Central memory CD4-positive, alpha-beta T cell (primary cell): ENCODE results near the gene CCBE1.

Experiments used
- DNase-seq: peaks from one replicate; pipeline ENCODE4 v3.0.0; 2022

The CCBE1 gene

GRCh38 chr18:59613903-59614302, 83.3 kb downstream of the CCBE1 start:
- no peak for DNase-seq

- no peak for DNase-seq
Measured at GRCh38 chr18:59612381-59612780, 84.8 kb downstream of the CCBE1 start.

GRCh38 chr18:59610546-59611140, 86.6 kb downstream of the CCBE1 start:
- DNase-seq: no peak

GRCh38 chr18:59609654-59610053, 87.6 kb downstream of the CCBE1 start:
- DNase-seq: no peak

GRCh38 chr18:59607471-59607870, 89.8 kb downstream of the CCBE1 start:
- DNase-seq: no peak

GRCh38 chr18:59607078-59607379, 90.2 kb downstream of the CCBE1 start:
- no peak for DNase-seq

- no peak for DNase-seq
Measured at GRCh38 chr18:59606193-59607077, 90.8 kb downstream of the CCBE1 start.

- no peak for DNase-seq
Measured at GRCh38 chr18:59605633-59606192, 91.5 kb downstream of the CCBE1 start.

- no peak for DNase-seq
Measured at GRCh38 chr18:59604877-59605276, 92.3 kb downstream of the CCBE1 start.

- no peak for DNase-seq
Measured at GRCh38 chr18:59597049-59597448, 100.2 kb downstream of the CCBE1 start.

GRCh38 chr18:59593291-59593717, 103.9 kb downstream of the CCBE1 start:
- no peak for DNase-seq

- DNase-seq: no peak
Measured at GRCh38 chr18:59592624-59593023, 104.6 kb downstream of the CCBE1 start.

GRCh38 chr18:59582395-59582794, 114.8 kb downstream of the CCBE1 start:
- no peak for DNase-seq

- no peak for DNase-seq
Measured at GRCh38 chr18:59579509-59579908, 117.7 kb downstream of the CCBE1 start.

- DNase-seq: no peak
Measured at GRCh38 chr18:59577386-59577655, 119.9 kb downstream of the CCBE1 start.

GRCh38 chr18:59576541-59577385, 120.5 kb downstream of the CCBE1 start:
- DNase-seq: no peak

- no peak for DNase-seq
Measured at GRCh38 chr18:59575995-59576394, 121.2 kb downstream of the CCBE1 start.

- DNase-seq: no peak
Measured at GRCh38 chr18:59573962-59574361, 123.3 kb downstream of the CCBE1 start.

- DNase-seq: no peak
Measured at GRCh38 chr18:59571902-59572301, 125.3 kb downstream of the CCBE1 start.

- no peak for DNase-seq
Measured at GRCh38 chr18:59570796-59571195, 126.4 kb downstream of the CCBE1 start.

GRCh38 chr18:59570101-59570775, 127.0 kb downstream of the CCBE1 start:
- DNase-seq: no peak

- DNase-seq: no peak
Measured at GRCh38 chr18:59569390-59569791, 127.8 kb downstream of the CCBE1 start.

GRCh38 chr18:59567431-59567830, 129.8 kb downstream of the CCBE1 start:
- DNase-seq: no peak
